Stimulated activated CD4-positive, alpha-beta T cell treated with anti-CD3 and anti-CD28 coated beads, Interleukin-15, amount 100 ng/mL, for 24 hours (primary cell): Measurements from ENCODE around the gene CDC42BPA.

Experiments
- DNase-seq: peaks from one replicate; pipeline ENCODE4 v3.0.0-alpha.2; 2020

CDC42BPA gene

DNA sequence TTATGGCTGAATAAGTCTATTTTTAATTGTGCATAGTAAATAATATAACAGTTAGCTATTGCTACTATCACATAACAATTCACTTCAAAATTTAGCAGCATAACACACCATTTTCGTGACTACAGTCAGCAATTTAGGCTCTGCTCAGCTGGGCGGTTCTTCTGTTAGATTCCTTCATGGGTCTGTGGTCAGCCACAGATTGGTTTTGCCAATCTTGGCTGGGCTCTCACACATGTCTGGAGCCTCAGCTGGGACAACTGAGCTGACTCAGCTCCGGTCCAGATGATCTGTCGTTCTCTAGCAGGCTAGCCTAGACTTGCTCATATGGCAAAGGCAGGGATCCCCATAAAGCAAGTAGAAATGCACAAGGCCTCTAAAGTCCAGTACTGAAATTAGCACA, 15.1 kb upstream of the CDC42BPA start:
- DNase-seq = no peak

- no peak for DNase-seq
Observed at GRCh38 chr1:227330279-227331076, 12.2 kb upstream of the CDC42BPA start.

- DNase-seq = no peak
Observed at GRCh38 chr1:227328405-227329019, 10.2 kb upstream of the CDC42BPA start.

- DNase-seq = no peak
Observed at GRCh38 chr1:227325156-227325555, 6.9 kb upstream of the CDC42BPA start.

DNA sequence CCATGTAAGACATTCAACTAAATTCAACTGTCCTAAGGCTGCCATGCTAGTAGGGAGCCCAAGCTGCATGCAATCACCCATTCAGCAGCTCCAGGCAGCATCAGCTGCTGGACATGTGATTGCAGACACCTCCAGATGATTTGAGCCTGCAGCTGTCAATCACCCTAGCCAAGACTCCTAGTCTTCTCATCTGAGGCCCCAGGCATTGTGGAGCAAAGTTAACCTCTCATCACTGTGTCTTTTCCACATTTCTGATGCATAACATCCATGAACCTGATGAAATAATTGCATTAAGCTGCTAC, 5.6 kb upstream of the CDC42BPA start:
- no peak for DNase-seq

- DNase-seq = no peak
Observed at GRCh38 chr1:227323171-227323966, 5.1 kb upstream of the CDC42BPA start.

DNA sequence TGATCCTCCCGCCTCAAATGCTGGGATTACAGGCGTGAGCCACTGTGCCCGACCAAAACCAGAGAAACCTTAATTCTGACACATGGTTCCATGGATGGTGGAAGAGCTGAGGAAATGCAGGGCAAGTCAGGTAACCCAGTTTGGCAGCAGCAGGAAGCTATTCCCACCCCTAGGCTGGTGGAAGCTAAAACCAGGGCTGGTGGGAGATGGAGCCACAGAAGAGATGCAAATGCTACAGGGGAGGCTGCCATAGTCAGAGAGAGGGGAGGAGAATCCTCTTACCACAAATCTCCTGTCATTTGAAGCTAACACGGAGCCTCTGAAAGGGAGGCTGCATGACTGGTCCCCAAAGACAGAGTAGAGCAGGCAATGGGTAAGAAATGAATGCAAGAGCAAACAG, 4.1 kb upstream of the CDC42BPA start:
- DNase-seq = no peak

GRCh38 chr1:227321035-227321434, 2.7 kb upstream of the CDC42BPA start:
- no peak for DNase-seq

GRCh38 chr1:227320476-227320875, 2.2 kb upstream of the CDC42BPA start:
- no peak for DNase-seq

DNA sequence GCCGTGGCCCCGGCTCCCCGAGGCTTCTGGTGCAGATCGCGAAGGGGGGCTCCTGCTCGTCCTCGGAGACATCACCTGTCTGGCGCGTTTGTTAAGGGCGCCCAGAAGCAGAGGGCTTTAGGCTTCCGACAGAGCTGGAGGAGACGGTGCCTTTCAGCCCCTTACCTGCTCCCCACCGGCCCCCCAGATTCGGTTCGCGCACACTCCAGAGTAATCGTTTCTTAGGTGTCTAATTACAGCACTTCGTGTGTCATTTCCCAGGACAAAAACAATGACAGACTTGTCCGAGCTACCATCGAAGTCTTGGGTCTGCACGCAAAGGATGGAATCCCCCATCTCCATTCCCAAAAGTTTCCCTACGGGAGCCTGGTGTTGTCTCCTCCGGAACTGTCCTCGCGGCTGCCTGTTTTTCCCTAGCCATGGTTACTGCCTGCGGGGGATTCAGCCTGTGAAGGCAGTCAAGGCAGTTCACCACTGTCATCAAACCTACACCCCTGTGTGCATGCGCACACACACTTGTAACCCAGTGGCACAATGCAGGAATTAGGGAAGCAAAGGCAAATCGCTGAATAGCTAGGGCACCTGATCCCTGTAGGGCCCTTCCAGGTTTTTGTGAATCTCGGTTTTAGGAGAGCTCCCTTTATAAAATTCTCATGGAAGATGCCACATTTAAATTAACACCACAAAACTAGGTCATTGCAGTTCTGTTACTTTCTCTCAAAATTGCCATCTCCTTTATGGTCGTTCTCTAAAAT, 738 bp upstream of the CDC42BPA start:
- no peak for DNase-seq

GRCh38 chr1:227317523-227318015, 723 bp downstream of the CDC42BPA start:
- no peak for DNase-seq

- no peak for DNase-seq
Observed at GRCh38 chr1:227317011-227317451, 1.3 kb downstream of the CDC42BPA start.

DNA sequence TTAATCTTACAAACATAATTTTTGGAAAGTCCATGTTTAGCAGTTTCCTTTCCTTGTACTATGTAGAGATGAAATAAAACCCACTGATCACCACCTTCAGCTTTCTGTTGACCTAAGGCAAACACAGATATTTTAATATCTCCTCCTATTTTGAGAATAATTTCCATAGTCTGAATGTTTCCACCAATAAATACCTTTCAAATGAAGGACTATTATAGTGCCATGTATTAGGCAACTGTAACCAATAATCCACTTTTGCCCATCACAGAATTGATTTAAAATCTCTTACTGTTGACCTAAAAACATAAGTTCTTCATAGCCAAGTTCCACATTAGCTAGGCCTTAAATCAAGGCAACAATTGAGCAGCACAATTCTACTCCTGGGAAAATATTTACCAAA, 1.8 kb downstream of the CDC42BPA start:
- no peak for DNase-seq

DNA sequence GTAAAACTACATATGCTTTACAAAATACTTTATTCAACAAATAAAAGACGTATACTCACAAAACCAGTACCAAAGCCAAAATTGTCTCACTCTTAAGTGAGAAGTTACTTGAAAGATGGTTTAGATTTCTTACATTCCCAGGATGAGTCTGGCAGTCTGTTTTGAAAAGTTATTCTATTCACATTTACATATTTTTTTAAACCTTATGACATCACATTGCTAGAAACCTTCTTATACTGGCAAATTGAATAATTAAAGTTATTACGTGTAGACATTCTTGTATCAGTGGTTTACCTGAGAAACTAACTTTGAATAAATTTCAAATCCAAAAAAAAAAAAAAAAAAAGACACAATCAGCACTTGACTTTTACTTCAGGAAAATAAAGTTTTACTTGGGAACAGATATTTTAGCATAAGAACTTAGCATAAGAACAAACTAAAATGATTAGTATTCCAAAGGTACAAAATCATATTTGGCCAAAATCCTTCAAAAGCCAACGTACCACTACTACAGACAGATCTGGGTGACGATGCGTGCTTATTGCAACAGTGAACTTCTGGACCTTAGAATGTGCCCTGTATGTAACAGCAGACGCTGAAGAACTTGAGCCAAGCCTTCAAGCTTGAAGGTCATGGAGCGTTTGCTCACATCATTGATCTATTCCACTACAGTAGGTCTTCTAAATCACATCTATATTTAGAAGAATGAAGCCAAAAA, 2.5 kb downstream of the CDC42BPA start:
- no peak for DNase-seq

DNA sequence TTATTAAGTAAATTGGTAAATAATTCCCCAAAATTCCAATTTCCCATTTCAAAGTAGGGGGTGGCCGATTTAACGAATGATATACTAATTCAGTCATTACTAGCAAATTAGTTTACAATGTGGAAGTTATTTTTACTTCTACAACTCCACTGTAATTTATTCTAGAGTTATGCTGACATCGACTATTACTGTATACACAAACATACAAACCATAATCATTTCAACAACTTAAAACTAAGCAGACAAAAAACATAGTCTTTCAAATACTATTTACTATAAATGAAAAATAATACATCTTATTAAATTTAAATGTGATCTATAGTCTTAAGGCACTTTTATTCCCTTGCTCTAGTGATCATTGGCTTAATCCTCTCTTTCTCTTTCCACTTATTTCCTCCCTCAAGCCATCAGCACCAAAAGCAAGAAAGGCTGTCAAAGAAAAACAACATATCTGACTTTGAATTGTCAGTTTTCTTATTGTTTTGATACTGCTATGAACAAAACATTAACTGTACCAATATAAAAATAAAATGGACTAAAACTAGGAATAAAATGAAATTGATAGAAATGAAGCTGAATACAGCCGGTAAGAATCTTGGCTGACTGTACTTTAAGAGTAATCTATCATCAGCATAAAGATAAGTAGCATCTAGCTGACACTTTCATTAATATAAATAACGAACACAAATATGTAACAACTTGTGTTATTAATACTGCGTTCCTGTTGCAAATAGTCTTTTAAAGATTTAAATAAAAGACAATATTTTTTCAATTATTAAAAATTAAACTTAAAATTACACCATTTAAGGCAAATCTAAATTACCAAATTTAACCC, 4.1 kb downstream of the CDC42BPA start:
- no peak for DNase-seq

DNA sequence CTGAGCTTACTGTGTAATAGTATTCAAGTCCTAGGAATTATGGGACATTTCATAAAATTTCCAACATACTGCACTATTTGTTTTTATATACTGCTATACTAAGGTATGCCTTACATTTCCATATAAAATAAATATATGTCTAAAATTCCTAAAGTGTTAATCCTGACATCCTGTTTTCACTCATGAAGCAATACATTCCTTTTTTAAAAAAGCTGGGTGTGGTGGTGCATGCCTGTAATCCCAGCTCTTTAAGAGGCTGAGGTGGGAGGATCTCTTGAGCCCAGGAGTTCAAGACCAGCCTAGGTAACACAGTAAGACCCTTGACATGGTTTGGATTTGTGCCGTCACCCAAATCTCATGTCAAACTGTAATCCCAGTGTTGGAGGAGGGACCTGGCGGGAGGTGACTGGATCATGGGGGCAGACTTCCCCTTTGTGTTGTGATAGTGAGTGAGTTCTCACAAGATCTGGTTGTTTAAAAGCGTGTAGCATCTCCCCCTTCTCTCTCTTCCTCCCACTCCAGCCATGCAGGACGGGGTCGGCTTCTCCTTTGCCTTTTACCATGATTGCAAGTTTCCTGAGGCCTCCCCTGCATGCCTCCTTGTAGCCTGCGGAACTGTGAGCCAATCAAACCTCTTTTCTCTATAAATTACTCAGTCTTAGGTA, 5.8 kb downstream of the CDC42BPA start:
- DNase-seq = no peak

DNA sequence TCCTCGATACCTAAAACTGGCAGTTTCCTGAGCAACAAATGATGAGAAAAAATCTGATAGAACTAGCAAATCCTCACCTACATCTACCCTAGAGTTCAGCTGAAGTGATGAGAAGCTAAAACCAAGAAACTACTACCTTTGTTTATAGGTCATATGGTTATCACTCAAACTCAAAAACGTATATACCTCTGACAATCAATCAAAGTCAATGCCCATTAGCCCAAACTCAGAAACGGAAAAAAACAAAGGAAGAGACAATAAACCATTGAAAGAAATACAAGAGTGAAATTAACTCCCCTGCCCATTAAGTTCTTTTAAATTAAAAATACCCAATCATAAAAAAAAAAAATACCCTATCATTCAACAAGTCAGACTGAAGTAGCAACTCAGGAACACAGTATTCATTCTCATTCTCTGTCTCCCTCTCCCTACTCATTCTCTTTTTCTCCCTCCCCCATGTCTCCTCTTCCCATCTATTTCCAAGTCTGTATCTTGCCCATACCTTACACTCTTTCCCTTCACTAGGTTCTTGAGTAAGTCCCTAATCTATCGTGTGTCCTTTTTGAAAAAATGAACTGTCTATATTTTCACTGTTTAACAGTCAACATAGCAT, 6.8 kb downstream of the CDC42BPA start:
- no peak for DNase-seq

DNA sequence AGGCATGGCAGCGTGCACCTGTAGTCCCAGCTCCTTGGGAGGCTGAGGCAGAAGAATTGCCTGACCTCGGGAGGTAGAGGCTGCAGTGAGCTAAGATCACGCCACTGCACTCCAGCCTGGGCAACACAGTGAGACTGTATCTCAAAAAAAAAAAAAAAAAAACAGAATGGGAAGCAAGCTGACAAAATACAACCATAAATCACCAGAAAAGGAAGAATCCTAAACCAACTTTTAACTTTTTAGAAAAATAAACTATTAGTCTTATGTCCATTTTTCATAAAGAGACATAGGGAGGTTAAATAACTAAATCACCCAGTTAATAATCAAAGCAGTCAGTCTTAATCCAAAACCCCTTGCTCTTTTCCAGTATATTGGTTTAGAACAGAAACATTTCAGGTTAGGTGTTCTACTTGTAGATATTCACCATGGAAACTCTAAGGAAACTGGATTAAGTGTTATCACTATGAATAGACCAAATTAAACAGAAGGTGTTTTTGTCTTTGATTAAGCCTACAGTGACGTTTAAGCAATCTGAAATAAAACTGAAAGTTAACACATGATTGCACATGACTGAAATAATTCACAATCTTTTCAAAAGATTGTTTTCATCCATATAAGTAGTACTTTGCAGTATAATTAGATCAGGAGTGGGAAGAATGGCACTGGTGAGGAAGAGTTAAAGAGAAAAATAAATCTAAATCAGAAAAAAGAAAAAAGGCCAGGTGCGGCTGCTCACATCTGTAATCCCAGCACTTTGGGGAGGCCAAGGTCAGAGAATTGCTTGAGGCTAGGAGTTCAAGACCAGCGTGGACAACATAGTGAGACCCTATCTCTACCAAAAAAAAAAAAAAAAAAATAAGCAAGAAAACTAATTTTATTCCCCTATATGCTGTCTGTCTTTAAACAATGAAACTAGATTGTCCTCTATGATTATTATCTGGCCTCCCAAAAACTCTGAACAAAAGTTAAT, 9.6 kb downstream of the CDC42BPA start:
- no peak for DNase-seq

GRCh38 chr1:227306689-227307088, 11.6 kb downstream of the CDC42BPA start:
- DNase-seq = no peak
